ENCODE results near the gene KIAA1614. TPM values are rescaled to one million over a fixed set of nuclear protein-coding genes. Genes with fewer than 3 reads are reported as not detected.

Gene KIAA1614
- polyA plus RNA-seq, 1 donor (not counting 4 experiments of a cell fraction or from before 2014, with no cell fraction given): 0.03 TPM

DNA sequence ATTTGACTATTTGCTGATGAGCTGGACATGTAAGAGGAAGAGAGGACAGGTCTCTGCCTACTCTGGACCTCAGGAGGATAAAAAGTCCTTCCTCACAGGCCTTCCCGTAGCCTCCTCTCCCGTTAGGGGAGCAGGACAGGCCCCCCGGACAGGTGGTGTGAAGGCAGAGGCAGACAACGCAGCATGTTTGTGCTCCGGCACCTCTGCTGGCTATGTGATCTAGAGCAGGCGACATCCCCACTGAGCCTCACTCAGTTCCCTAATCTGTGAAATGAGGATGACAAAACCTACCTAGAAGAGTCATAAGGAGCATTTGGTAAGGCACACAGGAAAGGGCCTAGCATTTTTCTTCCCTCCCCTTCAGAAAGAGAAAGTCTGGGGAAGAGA, 34.8 kb downstream of the KIAA1614 start:
- DNase-seq (ENCODE audit: low read depth, low spot score) (no peak), FAIRE-seq (no peak)
- Histone ChIP-seq H3K4me2 (ENCODE audit: control insufficient read depth, extremely low read depth, insufficient read depth, low read depth, low read length) (no peak overlapping the region), H3K4me1 (ENCODE audit: control insufficient read depth, extremely low read depth, insufficient read depth, low read length) (peaks cover 3% of the 10 kb centered on the region), H3K27ac (ENCODE audit: control insufficient read depth, insufficient read depth, low read length) (no peak overlapping the region), H3K9me3 (ENCODE audit: control insufficient read depth, low read depth, low read length) (peaks cover 13% of the 10 kb centered on the region), H3K36me3 (ENCODE audit: control insufficient read depth in 2 of 2, extremely low read depth in 1 of 2, insufficient read depth in 2 of 2, low read length in 2 of 2) (peaks cover 4 to 8% of the 10 kb centered on the region in 2 experiments), H3K9me1 (ENCODE audit: control insufficient read depth, extremely low read depth, insufficient read depth, low read length) (no peaks in the 10 kb centered on the region), H3K4me3 (ENCODE audit: control insufficient read depth in 2 of 3, extremely low read depth in 1 of 3, insufficient read depth in 2 of 3, low read depth in 1 of 3, low read length in 3 of 3) (no peak overlapping the region), H3K79me2 (ENCODE audit: control insufficient read depth, insufficient read depth, low read length) (no peaks in the 10 kb centered on the region), H2AFZ (ENCODE audit: control insufficient read depth, low read length) (no peak overlapping the region), H3K27me3 (ENCODE audit: control insufficient read depth, extremely low read depth, insufficient read depth, low read length) (no peaks in the 10 kb centered on the region), H4K20me1 (ENCODE audit: control insufficient read depth, extremely low read depth, insufficient read depth, low read length) (no peaks in the 10 kb centered on the region), H3K9ac (ENCODE audit: control insufficient read depth, extremely low read depth, insufficient read depth, low read length) (no peak overlapping the region)
- TF ChIP-seq, protein P1, sequence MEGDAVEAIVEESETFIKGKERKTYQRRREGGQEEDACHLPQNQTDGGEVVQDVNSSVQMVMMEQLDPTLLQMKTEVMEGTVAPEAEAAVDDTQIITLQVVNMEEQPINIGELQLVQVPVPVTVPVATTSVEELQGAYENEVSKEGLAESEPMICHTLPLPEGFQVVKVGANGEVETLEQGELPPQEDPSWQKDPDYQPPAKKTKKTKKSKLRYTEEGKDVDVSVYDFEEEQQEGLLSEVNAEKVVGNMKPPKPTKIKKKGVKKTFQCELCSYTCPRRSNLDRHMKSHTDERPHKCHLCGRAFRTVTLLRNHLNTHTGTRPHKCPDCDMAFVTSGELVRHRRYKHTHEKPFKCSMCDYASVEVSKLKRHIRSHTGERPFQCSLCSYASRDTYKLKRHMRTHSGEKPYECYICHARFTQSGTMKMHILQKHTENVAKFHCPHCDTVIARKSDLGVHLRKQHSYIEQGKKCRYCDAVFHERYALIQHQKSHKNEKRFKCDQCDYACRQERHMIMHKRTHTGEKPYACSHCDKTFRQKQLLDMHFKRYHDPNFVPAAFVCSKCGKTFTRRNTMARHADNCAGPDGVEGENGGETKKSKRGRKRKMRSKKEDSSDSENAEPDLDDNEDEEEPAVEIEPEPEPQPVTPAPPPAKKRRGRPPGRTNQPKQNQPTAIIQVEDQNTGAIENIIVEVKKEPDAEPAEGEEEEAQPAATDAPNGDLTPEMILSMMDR (optimal IDR thresholded peaks at IDR 0.05 in 1 of 3, IDR thresholded peaks at IDR 0.05 in 1 of 3, conservative IDR thresholded peaks at IDR 0.05 in 1 of 3; ENCODE audit: extremely low read depth in 1 of 3, insufficient read depth in 2 of 3, low read length in 3 of 3): no peak
- TF ChIP-seq EZH2 (IDR thresholded peaks at IDR 0.05; ENCODE audit: low read length): no peak
- dilution Hi-C loops (cut with MboI; ENCODE audit: extremely low pct_ligation_motif_present, low sequenced_read_pairs): no loop called here

DNA sequence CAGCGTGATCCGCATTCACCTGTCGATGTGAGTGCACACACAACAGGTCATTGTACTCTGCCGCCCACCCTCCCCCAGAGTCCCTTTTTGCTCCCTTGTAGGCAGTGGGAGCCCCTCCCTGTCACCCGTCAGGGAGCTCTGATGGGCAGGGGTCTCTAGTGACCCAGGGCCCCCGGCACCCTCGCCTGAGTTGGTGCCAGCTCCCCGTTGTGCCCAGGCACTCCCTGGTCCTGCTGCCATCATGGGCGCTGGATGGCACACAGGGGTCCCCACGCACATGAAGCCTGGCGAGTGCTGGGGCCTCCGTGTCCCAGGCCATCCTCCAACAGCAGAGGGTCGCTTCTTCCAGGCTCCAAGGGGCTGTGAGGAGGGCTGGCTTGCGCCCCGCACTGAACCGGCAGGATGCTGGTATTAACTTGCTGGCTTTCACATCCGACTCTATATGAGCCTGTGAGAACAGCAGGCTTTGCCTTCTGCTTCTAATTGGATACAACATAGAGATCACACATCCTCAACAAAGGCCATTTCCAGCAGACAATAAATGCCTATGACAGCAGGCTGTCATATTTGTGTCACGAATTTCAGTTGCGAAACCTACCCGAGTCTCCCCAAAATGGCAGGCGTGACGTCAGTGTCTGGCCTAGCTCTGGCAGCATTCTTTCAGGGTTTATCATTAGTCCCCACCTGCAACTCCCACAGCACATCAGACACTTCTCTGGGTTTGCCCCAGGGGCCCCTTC, 35.4 kb downstream of the KIAA1614 start:
- FAIRE-seq (no peak), DNase-seq (ENCODE audit: low read depth, low spot score) (no peak)
- dilution Hi-C loops (cut with MboI; ENCODE audit: extremely low pct_ligation_motif_present, low sequenced_read_pairs): no loop called here
- no peaks in the 10 kb centered on the region for H3K79me2 ChIP-seq (ENCODE audit: control insufficient read depth, insufficient read depth, low read length)
- TF ChIP-seq, protein P1 (optimal IDR thresholded peaks at IDR 0.05 in 1 of 3, IDR thresholded peaks at IDR 0.05 in 1 of 3, conservative IDR thresholded peaks at IDR 0.05 in 1 of 3; ENCODE audit: extremely low read depth in 1 of 3, insufficient read depth in 2 of 3, low read length in 3 of 3): no peak
- no peak for TF ChIP-seq EZH2 (IDR thresholded peaks at IDR 0.05; ENCODE audit: low read length)
- no peaks in the 10 kb centered on the region for H3K27me3 ChIP-seq (ENCODE audit: control insufficient read depth, extremely low read depth, insufficient read depth, low read length)
- H3K9ac ChIP-seq (ENCODE audit: control insufficient read depth, extremely low read depth, insufficient read depth, low read length): no peak overlapping the region
- H3K9me1 ChIP-seq (ENCODE audit: control insufficient read depth, extremely low read depth, insufficient read depth, low read length): no peaks in the 10 kb centered on the region
- H3K36me3 ChIP-seq (ENCODE audit: control insufficient read depth in 2 of 2, extremely low read depth in 1 of 2, insufficient read depth in 2 of 2, low read length in 2 of 2): peaks cover 4 to 8% of the 10 kb centered on the region in 2 experiments
- no peaks in the 10 kb centered on the region for H4K20me1 ChIP-seq (ENCODE audit: control insufficient read depth, extremely low read depth, insufficient read depth, low read length)
- no peak overlapping the region for H2AFZ ChIP-seq (ENCODE audit: control insufficient read depth, low read length)
- H3K27ac ChIP-seq (ENCODE audit: control insufficient read depth, insufficient read depth, low read length): no peak overlapping the region
- H3K4me2 ChIP-seq (ENCODE audit: control insufficient read depth, extremely low read depth, insufficient read depth, low read depth, low read length): no peak overlapping the region
- peaks cover 13% of the 10 kb centered on the region for H3K9me3 ChIP-seq (ENCODE audit: control insufficient read depth, low read depth, low read length)
- peaks cover 4% of the 10 kb centered on the region for H3K4me1 ChIP-seq (ENCODE audit: control insufficient read depth, extremely low read depth, insufficient read depth, low read length)
- no peak overlapping the region for H3K4me3 ChIP-seq (ENCODE audit: control insufficient read depth in 2 of 3, extremely low read depth in 1 of 3, insufficient read depth in 2 of 3, low read depth in 1 of 3, low read length in 3 of 3)
